ENCODE data around the gene LRRC32.
"Not testable (repeated sequence)": the region's sequence is repeated elsewhere in the genome, so short reads cannot be mapped to it uniquely, and the experiment has no call there.

The LRRC32 gene

GRCh38 chr11:76628408-76628947 is 42.1 kb downstream of the LRRC32 start:
- DNase-seq (ENCODE audit: low read depth) = no peak

GRCh38 chr11:76627606-76628005 is 42.9 kb downstream of the LRRC32 start:
- no peak for DNase-seq (ENCODE audit: low read depth)

DNA sequence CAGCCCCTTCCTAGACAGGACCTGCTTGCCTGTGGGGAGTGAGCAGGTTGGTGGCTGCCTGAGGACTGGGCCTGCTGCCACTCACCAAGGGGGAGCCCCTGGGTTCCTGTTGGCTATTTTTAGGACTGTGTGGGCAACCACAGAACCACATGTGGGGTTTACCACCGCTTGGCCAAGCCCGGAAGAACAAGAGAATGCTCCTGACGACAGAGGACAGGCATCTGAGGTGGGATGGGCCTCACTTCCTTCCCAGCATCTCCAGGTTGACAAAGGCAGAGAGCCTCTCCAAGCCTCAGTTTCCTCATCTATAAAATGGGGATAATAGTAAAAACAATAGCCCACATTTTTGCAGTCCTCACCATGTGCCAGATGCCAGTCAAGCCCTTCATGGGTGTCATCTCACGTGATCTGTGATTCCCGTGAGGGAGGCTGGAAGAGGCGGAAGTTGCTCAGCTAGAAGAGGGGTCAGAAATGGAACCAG is 43.6 kb downstream of the LRRC32 start:
- DNase-seq (ENCODE audit: low read depth) = no peak

- DNase-seq (ENCODE audit: low read depth) = no peak
These were observed 44.3 kb downstream of the LRRC32 start for GRCh38 chr11:76626266-76626665.

DNA sequence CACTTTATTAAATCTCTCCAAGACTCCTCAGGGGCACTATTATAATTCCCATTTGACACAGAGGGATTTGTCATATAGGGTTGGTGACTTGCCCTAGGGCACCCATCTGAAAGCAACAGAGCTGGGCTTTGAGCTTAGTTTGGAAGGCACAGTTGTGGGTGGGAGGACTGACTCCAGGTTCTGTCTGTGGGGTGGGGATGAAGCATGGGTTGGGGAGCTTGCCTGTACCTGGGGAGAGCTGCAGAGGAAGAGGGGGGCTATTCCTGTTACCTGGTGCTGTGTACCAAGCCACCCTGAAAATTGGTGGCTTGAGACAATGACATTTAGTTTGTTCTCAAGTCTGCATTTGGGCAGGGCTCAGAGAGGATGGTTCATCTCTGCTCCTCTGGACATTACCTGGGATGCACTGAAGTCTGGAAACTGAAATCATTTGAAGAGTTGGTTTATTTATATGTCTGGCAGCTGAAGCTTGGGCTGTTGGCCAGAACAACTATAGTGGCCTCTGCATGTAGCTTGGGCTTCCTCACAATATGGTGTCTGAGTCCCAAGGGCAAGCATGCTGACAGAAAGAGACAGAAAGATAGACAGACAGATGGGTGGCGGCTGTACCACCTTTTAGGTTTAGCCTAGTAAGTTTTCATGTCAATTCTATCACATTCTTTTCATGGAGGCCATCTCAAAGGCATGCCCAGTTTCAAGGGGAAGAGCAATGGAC is 44.9 kb downstream of the LRRC32 start:
- no peak for DNase-seq (ENCODE audit: low read depth)

GRCh38 chr11:76624500-76625379 is 45.8 kb downstream of the LRRC32 start:
- DNase-seq (ENCODE audit: low read depth) = no peak

DNA sequence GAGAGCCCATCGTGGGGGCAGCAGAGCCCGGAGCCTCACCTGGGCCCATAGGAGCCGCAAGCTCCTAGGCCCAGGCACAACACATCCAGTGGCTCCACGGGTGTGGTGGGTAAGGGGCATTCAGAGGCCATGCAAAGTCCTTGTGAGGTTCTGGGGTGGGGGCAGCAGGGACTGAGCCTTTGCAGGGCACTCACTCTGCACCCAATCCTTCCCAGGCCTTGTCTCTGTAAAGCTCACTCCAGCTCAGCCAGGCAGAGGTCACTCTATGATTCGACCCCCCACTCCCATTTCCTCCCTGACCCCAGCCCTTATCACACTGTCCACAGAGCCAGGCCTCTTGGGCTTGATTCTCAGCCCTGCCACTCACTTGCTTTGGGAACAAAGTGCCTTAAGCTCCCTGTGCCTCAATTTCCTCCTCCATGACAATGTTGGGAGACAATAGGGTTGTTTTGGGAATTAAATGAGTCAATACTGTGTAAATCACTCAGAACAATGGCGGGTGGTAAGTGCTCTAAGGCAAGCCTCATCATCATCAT is 46.6 kb downstream of the LRRC32 start:
- no peak for DNase-seq (ENCODE audit: low read depth)

DNA sequence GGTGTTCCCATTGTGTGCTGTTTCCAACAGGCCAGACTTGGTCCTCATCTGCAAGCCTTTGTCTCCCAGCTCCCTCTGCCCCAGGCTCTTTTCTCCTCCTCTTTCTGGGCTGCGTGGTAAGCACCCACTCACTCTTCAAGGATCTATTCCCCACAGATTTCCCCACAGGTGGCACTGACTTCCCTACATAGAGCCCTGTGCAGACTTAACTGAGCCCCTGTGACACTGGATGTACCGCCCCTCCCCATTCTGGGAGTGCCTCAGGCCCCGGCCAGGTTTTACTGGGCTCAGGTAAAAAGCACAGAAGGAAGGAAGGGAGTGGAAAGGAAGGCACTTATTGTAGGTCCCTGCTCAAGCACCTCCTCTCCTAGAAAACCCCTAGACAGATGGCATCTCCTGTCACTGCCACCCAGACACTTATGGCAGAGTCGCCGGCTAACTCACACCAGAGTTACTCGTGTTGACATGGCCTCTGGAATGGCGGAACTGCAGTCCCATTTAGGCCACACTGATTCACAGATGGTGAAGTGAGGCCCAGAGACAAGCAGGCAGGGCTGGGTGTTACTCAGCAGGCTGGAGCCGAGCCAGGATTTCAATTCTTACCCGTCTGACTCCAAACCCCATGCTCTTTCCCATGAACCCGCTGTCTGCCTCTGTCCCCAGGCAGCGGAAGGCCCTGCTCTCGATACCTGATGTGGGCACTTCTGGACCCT is 47.2 kb downstream of the LRRC32 start:
- no peak for DNase-seq (ENCODE audit: low read depth)

GRCh38 chr11:76622493-76623094 is 48.0 kb downstream of the LRRC32 start:
- no peak for DNase-seq (ENCODE audit: low read depth)

GRCh38 chr11:76621868-76622267 is 48.7 kb downstream of the LRRC32 start:
- DNase-seq (ENCODE audit: low read depth) = no peak

- no peak for DNase-seq (ENCODE audit: low read depth)
These were observed 49.1 kb downstream of the LRRC32 start for GRCh38 chr11:76621466-76621865.

DNA sequence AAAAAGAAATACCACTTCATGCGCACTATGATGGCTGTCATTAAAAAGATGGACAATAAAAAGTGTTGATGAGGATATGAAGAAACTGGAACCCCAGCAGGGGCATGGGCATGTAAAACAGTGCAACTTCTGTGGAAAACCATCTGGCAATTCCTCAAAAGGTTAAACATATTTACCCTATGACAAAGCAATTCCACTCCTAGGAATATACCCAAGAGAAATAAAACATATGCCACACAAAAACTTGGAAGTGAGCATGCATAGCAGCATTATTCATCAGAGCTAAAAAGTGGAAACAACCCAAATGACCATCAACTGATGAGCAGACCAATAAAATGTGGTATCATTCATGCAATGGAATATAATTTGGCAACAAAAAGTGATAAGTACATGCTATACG is 50.1 kb downstream of the LRRC32 start:
- no peak for DNase-seq (ENCODE audit: low read depth)

- not testable (repeated sequence) for DNase-seq (ENCODE audit: low read depth)
These were observed 50.7 kb downstream of the LRRC32 start for GRCh38 chr11:76619801-76620200.

- no peak for DNase-seq (ENCODE audit: low read depth)
These were observed 52.8 kb downstream of the LRRC32 start for GRCh38 chr11:76617553-76618265.

DNA sequence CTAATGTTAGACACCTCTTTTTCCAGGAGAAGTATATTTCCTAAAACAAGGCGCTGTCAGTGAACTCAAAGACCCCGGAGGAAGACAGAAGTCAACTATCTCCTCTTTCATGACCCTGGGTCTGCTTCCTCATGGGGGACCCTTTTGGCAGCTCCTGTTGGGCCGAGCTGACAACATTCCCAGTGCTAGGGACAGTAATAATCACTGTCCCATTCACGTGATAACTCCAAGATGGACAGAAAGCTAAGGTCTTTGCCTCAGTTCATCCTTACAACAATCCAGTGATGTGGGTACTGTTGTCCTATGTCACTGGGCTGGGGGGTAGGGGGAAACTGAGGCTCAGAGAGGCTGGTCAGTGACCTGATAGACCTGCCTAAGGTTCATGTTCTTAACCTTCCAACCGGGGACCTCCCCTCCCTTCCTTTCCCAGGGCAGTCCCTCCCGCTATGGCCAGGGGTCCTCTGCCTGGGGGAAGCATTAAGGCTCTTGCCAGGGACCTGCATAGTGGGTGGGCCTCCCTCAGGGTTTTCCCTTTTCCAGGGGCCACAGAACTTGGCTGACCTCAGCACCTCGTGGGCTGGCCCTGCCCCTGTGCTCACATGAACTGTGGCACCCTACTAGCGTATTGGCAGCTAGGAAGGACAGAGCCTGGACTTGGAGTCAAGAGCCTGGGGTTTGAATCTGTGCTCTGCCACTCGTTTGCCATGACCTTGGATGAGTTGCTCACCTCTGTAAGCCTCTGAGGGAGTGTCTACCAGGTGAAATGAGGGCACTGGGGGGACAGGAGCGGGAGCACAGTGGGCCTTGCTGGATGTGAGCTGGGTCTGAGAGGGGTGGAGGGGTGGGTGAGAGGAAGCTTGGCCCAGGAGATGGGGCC is 53.6 kb downstream of the LRRC32 start:
- no peak for DNase-seq (ENCODE audit: low read depth)

- no peak for DNase-seq (ENCODE audit: low read depth)
These were observed 54.6 kb downstream of the LRRC32 start for GRCh38 chr11:76615950-76616349.

GRCh38 chr11:76614471-76615179 is 55.9 kb downstream of the LRRC32 start:
- DNase-seq (ENCODE audit: low read depth) = no peak

DNA sequence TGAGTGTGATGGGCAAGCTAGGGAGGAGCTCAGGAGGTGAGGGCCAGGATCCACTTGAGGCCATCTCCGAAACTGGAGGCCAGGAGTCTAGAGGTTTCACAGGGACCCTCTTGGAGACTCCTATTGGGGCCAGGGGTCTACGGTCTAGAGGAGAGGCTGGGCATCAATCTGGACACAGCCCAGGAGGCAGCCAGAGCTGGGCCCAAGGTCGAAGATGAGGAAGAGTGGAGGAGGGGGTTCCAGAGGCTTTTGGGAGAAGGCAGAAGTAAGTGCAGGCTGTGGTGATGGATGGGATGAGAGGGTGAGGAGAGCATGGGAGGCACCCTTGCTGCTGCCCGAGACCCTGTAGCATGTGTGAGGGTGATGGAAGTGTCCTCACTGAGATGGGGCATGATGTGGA is 56.6 kb downstream of the LRRC32 start:
- DNase-seq (ENCODE audit: low read depth) = no peak

DNA sequence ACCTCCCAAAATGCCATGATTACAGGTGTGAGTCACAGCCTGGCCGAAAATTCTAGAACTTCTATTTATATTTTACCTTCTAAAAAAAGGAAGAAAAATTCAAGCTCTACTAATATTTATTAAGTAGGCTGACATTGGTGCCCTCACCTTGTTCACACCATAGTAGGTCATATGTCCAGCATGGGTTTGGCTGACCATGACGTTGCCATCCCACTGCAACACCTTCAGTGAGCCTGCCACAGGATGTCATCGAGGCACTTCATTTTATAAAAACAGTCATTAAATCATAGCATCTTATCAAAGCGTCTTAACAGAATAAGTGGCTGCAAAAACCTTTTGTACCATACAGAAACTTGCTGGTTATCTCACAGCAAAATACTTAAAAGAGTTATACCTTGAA is 58.3 kb downstream of the LRRC32 start:
- DNase-seq (ENCODE audit: low read depth) = no peak
